ENCODE data around the gene CDH15. TPM values are rescaled to one million over a fixed set of nuclear protein-coding genes. Genes with fewer than 3 reads are reported as not detected.

CDH15 gene
- polyA plus RNA-seq, 1 donor from 2014 or later = not detected

DNA sequence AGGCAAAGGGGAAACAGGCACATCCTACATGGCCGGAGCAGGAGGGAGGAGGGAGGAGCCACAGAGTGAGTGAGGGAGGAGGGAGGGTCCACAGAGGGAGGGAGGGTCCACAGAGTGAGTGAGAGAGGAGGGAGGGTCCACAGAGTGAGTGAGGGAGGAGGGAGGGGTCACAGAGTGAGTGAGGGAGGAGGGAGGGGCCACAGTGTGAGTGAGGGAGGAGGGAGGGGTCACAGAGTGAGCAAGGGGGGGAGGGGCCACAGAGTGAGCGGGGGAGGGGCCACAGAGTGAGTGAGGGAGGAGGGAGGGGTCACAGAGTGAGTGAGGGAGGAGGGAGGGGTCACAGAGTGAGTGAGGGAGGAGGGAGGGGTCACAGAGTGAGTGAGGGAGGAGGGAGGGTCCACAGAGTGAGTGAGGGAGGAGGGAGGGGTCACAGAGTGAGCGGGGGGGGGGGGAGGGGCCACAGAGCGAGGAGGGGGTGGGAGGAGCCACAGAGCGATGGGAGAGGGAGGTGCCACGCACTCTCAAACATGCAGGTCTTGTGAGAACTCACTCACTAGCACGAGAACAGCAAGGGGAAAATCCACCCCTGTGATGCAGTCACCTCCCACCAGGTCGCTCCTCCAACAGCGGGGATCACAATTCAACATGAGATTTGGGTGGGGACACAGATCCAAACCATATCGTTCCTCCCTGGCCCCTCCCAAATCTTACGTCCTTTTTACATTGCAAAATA is 24.3 kb upstream of the CDH15 start:
- H3K9me3 ChIP-seq (ENCODE audit: low read length) = no peaks in the 10 kb centered on the region
- no peaks in the 10 kb centered on the region for H3F3A ChIP-seq (ENCODE audit: insufficient read depth, low read length, poor library complexity, severe bottlenecking)
- H3K9ac ChIP-seq (ENCODE audit: low read length) = no peak overlapping the region
- TF ChIP-seq TAF1 (IDR thresholded peaks at IDR 0.05; ENCODE audit: low read depth) (no peak), EZH2 (IDR thresholded peaks at IDR 0.05; ENCODE audit: borderline replicate concordance, insufficient read depth, low read length, poor library complexity, severe bottlenecking) (no peak), RAD21 (conservative IDR thresholded peaks at IDR 0.05) (no peak), POLR2AphosphoS5 (IDR thresholded peaks at IDR 0.05) (no peak), SMC3 (conservative IDR thresholded peaks at IDR 0.05; ENCODE audit: poor library complexity) (no peak), MXI1 (conservative IDR thresholded peaks at IDR 0.05; ENCODE audit: poor library complexity, severe bottlenecking) (no peak), EP300 (conservative IDR thresholded peaks at IDR 0.05; ENCODE audit: poor library complexity, severe bottlenecking) (no peak)
- TF ChIP-seq, protein P1, sequence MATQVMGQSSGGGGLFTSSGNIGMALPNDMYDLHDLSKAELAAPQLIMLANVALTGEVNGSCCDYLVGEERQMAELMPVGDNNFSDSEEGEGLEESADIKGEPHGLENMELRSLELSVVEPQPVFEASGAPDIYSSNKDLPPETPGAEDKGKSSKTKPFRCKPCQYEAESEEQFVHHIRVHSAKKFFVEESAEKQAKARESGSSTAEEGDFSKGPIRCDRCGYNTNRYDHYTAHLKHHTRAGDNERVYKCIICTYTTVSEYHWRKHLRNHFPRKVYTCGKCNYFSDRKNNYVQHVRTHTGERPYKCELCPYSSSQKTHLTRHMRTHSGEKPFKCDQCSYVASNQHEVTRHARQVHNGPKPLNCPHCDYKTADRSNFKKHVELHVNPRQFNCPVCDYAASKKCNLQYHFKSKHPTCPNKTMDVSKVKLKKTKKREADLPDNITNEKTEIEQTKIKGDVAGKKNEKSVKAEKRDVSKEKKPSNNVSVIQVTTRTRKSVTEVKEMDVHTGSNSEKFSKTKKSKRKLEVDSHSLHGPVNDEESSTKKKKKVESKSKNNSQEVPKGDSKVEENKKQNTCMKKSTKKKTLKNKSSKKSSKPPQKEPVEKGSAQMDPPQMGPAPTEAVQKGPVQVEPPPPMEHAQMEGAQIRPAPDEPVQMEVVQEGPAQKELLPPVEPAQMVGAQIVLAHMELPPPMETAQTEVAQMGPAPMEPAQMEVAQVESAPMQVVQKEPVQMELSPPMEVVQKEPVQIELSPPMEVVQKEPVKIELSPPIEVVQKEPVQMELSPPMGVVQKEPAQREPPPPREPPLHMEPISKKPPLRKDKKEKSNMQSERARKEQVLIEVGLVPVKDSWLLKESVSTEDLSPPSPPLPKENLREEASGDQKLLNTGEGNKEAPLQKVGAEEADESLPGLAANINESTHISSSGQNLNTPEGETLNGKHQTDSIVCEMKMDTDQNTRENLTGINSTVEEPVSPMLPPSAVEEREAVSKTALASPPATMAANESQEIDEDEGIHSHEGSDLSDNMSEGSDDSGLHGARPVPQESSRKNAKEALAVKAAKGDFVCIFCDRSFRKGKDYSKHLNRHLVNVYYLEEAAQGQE (IDR thresholded peaks at IDR 0.05; ENCODE audit: borderline replicate concordance) = no peak
- TF ChIP-seq, protein P2, sequence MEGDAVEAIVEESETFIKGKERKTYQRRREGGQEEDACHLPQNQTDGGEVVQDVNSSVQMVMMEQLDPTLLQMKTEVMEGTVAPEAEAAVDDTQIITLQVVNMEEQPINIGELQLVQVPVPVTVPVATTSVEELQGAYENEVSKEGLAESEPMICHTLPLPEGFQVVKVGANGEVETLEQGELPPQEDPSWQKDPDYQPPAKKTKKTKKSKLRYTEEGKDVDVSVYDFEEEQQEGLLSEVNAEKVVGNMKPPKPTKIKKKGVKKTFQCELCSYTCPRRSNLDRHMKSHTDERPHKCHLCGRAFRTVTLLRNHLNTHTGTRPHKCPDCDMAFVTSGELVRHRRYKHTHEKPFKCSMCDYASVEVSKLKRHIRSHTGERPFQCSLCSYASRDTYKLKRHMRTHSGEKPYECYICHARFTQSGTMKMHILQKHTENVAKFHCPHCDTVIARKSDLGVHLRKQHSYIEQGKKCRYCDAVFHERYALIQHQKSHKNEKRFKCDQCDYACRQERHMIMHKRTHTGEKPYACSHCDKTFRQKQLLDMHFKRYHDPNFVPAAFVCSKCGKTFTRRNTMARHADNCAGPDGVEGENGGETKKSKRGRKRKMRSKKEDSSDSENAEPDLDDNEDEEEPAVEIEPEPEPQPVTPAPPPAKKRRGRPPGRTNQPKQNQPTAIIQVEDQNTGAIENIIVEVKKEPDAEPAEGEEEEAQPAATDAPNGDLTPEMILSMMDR (IDR thresholded peaks at IDR 0.05; ENCODE audit: poor library complexity, severe bottlenecking) = no peak
- H3K9me2 ChIP-seq (ENCODE audit: insufficient read depth, low read length) = no peaks in the 10 kb centered on the region
- H3K27me3 ChIP-seq (ENCODE audit: insufficient read depth, low read depth, low read length) = no peaks in the 10 kb centered on the region
- no peak overlapping the region for H3K27ac ChIP-seq (ENCODE audit: low read length)
- no peaks in the 10 kb centered on the region for H3K36me3 ChIP-seq (ENCODE audit: insufficient read depth, low read length)
- no peak overlapping the region for H3K4me3 ChIP-seq (ENCODE audit: low read length)
- no peaks in the 10 kb centered on the region for H3K79me2 ChIP-seq (replicated peaks; ENCODE audit: insufficient read depth, low read length)
- H2AFZ ChIP-seq (ENCODE audit: low read depth, low read length) = no peak overlapping the region
- no peaks in the 10 kb centered on the region for H4K20me1 ChIP-seq (ENCODE audit: insufficient read depth)
- H3K4me2 ChIP-seq (ENCODE audit: low read length) = no peak overlapping the region

DNA sequence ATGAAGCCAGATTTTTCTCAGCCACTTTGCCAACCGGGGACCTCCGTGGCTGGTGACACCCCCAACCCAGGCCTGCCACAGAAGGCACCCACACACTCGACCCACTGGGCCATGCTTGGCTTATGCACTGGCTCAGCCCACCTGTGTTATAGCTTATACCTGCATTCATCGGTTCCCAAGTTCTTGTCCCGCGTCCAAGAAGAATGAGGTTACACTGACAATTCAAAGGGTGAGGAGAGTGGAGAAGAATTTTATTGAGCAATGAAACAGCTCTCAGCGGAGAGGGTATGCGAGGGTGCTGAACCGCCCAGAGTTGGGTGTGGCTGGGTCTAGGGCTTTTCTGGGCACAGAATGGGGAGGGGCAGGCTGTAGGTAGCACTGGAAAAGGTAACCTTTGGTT is 22.2 kb upstream of the CDH15 start:
- Histone ChIP-seq H3K9me3 (ENCODE audit: low read length) (no peaks in the 10 kb centered on the region), H3K9ac (ENCODE audit: low read length) (no peak overlapping the region), H3K36me3 (ENCODE audit: insufficient read depth, low read length) (no peaks in the 10 kb centered on the region)

More for the DNA sequence above, 22.2 kb upstream of the CDH15 start:
- Histone ChIP-seq H3K79me2 (replicated peaks; ENCODE audit: insufficient read depth, low read length) (no peaks in the 10 kb centered on the region), H3K27ac (ENCODE audit: low read length) (no peak overlapping the region), H4K20me1 (ENCODE audit: insufficient read depth) (no peaks in the 10 kb centered on the region), H3F3A (ENCODE audit: insufficient read depth, low read length, poor library complexity, severe bottlenecking) (no peaks in the 10 kb centered on the region), H3K9me2 (ENCODE audit: insufficient read depth, low read length) (no peaks in the 10 kb centered on the region), H2AFZ (ENCODE audit: low read depth, low read length) (no peak overlapping the region), H3K4me2 (ENCODE audit: low read length) (no peak overlapping the region), H3K27me3 (ENCODE audit: insufficient read depth, low read depth, low read length) (no peaks in the 10 kb centered on the region), H3K4me3 (ENCODE audit: low read length) (no peak overlapping the region)
- TF ChIP-seq POLR2AphosphoS5 (IDR thresholded peaks at IDR 0.05) (no peak), TAF1 (IDR thresholded peaks at IDR 0.05; ENCODE audit: low read depth) (no peak), MXI1 (conservative IDR thresholded peaks at IDR 0.05; ENCODE audit: poor library complexity, severe bottlenecking) (no peak)

All from neural cell (in vitro differentiated cells).